GM12875 (cell line): ENCODE measurements around the gene HIVEP3.

Experiments
- H3K4me3 ChIP-seq: one replicate; pipeline ENCODE4 v1.5.1; 2011; ENCODE audit warnings: low read depth, low read length, control low read depth
- TF ChIP-seq, protein P1 (sequence below): IDR thresholded peaks from 2 replicates; pipeline ENCODE4 v1.5.1; 2011; ENCODE audit warnings: low read depth, mild to moderate bottlenecking, control low read depth, inconsistent platforms, low read length, moderate library complexity, borderline replicate concordance; ENCODE audit not compliant: insufficient read depth

Gene HIVEP3

DNA sequence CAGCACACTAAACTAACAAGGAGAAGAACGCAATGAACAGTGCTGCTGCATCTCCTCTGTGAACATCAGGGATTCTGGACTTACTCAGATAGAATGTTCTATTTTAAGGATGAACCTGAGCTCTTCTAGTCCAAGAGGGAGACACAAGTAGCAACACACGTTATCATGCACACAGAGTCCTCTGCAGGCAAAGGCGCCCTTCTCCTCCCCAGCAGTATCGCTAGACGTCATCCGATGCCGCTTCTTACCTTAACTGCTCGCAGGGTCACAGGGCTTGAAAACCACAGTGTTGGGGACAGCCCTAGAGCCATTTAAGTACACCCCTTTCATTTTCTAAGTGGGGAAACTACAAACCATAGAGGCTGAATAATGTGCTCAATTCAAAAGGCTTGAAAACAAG is 74.5 kb downstream of the HIVEP3 start:
- H3K4me3 ChIP-seq = no peak overlapping the region
- TF ChIP-seq, protein P1, sequence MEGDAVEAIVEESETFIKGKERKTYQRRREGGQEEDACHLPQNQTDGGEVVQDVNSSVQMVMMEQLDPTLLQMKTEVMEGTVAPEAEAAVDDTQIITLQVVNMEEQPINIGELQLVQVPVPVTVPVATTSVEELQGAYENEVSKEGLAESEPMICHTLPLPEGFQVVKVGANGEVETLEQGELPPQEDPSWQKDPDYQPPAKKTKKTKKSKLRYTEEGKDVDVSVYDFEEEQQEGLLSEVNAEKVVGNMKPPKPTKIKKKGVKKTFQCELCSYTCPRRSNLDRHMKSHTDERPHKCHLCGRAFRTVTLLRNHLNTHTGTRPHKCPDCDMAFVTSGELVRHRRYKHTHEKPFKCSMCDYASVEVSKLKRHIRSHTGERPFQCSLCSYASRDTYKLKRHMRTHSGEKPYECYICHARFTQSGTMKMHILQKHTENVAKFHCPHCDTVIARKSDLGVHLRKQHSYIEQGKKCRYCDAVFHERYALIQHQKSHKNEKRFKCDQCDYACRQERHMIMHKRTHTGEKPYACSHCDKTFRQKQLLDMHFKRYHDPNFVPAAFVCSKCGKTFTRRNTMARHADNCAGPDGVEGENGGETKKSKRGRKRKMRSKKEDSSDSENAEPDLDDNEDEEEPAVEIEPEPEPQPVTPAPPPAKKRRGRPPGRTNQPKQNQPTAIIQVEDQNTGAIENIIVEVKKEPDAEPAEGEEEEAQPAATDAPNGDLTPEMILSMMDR = no peak

DNA sequence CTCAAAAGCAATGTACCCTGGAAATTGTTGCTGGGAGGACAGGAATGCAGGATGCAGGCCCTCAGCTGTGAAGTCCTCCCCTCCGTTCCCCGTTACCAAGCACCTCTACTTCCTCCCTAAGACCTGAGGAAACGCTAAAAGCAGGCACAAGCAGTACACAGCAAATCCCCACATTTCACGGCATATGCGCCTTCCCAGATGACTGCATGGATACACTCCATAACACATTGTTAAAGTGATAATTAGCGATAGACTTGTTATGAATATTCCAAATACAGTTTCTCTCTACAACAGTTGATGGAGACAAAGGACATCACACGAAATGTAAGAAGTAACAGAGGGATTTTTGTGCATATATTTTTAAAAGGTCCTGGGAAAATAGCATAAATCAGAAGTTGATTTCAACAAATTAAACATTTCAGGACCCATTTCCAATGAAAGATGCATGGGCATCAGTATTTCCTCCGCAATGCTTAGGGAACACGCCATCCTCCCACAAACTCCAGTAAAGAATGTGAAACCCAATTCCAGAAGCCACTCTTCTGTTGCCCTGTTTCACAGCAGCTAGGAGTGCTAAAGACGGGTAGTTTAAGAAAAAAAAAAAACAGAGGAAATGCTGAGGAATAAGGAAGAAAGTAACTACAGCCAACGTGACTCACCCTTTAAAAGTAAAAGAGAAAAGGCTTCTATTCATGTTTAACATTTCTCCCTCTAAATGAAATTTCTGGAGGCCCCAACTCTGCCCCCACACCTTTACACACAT is 75.5 kb downstream of the HIVEP3 start:
- TF ChIP-seq, protein P1 = no peak
- no peak overlapping the region for H3K4me3 ChIP-seq

DNA sequence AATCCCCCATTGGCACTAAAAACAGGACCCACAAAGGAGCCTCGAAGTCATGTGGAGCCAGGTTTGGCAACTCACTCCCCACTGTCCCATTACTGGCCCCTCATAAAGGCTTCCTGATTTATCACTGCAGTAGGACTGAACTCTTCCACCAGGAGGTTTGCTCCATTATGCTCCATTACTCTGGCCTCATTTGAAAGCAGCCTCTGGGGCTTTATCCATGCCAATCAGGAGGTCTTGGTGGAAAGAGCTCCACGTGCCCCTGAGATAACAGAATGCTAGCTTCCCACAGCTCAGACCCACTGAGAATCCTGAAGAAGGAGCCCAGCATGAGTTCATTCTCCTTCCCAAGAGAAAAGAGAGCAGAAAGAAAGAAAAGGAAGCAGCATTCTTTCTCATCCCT is 76.4 kb downstream of the HIVEP3 start:
- TF ChIP-seq, protein P1 = no peak
- no peak overlapping the region for H3K4me3 ChIP-seq

DNA sequence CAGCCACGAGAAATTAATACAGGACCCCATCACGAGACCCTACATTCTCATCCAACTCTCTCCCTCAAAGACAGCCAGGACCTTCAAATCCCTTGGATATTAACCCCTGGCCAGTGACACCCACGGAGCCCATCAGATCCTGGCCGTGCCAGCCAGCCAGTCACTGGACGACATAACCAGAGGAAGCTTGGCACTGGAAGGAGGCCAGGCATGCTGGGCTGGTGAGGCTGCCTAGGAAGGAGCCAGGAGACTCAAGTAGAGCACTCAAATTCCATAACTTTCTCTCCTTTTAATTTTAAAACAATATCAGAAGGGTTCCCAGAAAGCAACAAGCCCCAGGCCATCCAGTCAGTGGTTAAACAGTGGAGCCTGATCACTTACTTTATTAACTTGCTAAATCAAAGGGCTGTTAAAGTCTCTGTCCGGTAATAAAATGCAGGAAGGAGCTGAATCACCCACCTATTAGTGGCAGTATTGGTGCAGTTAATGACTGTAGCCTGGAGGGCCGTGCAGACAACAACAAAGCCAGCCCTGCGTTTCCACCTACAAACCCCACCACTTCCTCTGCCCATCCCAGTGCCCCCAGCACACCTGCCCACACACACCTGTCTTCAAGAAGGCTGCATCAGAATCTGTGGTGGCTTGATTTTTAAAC is 78.0 kb downstream of the HIVEP3 start:
- TF ChIP-seq, protein P1 = no peak
- no peak overlapping the region for H3K4me3 ChIP-seq

DNA sequence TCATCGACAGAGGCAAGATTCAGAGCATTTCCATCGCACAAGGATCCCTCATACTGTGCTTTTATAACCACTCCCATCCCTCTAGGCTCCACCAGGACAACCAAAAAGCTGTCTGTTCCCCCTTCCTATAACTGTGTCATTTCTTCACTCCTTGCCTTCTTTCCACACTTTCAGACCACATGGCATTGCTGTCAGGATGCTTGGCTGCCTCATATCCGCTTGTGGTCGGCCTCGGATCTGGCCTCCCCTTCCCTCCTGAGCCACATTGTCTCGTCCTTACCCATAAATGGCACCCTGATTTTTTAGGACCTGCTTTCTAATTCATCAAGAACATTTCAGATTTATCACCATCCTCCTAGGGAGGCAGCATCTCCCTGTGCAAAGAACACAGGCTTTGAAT is 80.5 kb downstream of the HIVEP3 start:
- no peak overlapping the region for H3K4me3 ChIP-seq

DNA sequence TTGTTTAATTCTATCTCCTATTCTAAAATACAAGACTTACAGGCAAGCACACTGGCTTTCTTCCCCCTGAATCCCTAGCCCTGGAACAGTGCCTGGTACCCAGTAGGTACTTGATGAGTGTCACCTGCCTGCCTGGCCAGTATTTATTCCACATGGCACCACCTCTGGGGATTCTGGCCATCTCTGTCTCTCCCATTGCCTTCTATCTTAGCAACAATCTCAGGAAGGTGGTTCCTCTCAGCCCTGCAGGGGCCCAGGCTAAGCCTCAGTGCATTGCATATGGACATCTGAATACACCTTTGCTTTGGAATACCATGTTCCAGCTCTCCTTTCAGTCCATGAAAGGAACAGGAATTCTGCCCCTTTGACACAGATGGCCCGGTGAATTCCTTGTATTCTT is 81.0 kb downstream of the HIVEP3 start:
- H3K4me3 ChIP-seq = no peak overlapping the region
- TF ChIP-seq, protein P1 = no peak

More for the DNA sequence above, 80.5 kb downstream of the HIVEP3 start:
- TF ChIP-seq, protein P1 = no peak

DNA sequence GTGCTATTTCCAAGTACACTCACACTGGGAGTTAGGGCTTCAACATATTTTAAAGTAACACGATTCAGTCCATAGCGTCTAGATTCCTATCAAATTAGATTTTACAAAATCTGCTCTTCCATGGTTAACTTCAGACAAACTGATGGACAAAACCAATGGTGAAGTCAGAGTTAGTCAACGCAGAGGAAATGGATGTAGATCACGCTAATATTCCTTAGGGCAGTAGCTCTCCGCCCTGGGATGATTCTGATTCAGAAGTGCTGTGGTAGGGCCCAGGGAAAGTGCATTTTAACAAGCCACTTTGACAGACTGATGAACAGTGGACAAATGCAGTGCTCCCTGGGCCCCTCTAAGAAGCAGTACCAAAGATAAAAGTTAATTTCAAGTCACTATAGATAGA is 83.2 kb downstream of the HIVEP3 start:
- no peak overlapping the region for H3K4me3 ChIP-seq

More for the DNA sequence above, 83.2 kb downstream of the HIVEP3 start:
- TF ChIP-seq, protein P1 = no peak
